Activated B cell treated with CpG ODN at 0.5 μM for 24 hours (primary cell): ENCODE data around the gene LDB1. TPM values are rescaled to one million over a fixed set of nuclear protein-coding genes. Genes with fewer than 3 reads are reported as not detected.

Experiments used
- ATAC-seq: fragments of 200-7000 bp; cut with Tn5 transposase; one replicate; pipeline ENCODE4 v1.10.0; 2021; ENCODE audit warnings: low read depth, mild to moderate bottlenecking, moderate library complexity
- CTCF ChIA-PET: fragments of 350-600 bp; sonication (Branson Sonifier 250); formaldehyde crosslinking; loops from one replicate; lab custom pipeline; 2021; ENCODE audit warnings: antibody characterized with exemption; lab: Charles Lee
- POLR2A ChIA-PET: fragments of 350-600 bp; sonication (Branson Sonifier 250); formaldehyde crosslinking; loops from one replicate; lab custom pipeline; 2021; ENCODE audit warnings: antibody characterized with exemption; lab: Charles Lee
- DNase-seq: peaks from one replicate; pipeline ENCODE4 v3.0.0; 2022
- H3K27ac Mint-ChIP-seq: one replicate; pipeline ENCODE4 v1.8.0; 2020; ENCODE audit warnings: mixed read lengths
- H3K27me3 Mint-ChIP-seq: one replicate; pipeline ENCODE4 v1.8.0; 2021; ENCODE audit warnings: mixed read lengths
- H3K36me3 Mint-ChIP-seq: one replicate; pipeline ENCODE4 v1.8.0; 2021; ENCODE audit warnings: low read depth, mixed read lengths
- H3K4me1 Mint-ChIP-seq: one replicate; pipeline ENCODE4 v1.8.0; 2021; ENCODE audit warnings: mixed read lengths
- H3K4me3 Mint-ChIP-seq: one replicate; pipeline ENCODE4 v1.8.0; 2020; ENCODE audit warnings: mild to moderate bottlenecking, mixed read lengths
- H3K9me3 Mint-ChIP-seq: one replicate; pipeline ENCODE4 v1.8.0; 2020; ENCODE audit warnings: mixed read lengths
- CTCF ChIP-seq: fragments of 200-600 bp; IDR thresholded peaks from one replicate; pipeline ENCODE4 v1.8.0; 2022; ENCODE audit warnings: antibody characterized with exemption, mild to moderate bottlenecking
- intact Hi-C: fragments of 100-400 bp; cut with micrococcal nuclease; formaldehyde crosslinking; loops from one replicate; pipeline ENCODE4 v1.15.1; 2024
- total RNA-seq: library from RNA; stranded (reverse); gene quantifications from 2 replicates; pipeline ENCODE4 v1.2.3, GENCODE V29; 2022

The LDB1 gene
- total RNA-seq, 1 donor from 2014 or later = 61.9 TPM

DNA sequence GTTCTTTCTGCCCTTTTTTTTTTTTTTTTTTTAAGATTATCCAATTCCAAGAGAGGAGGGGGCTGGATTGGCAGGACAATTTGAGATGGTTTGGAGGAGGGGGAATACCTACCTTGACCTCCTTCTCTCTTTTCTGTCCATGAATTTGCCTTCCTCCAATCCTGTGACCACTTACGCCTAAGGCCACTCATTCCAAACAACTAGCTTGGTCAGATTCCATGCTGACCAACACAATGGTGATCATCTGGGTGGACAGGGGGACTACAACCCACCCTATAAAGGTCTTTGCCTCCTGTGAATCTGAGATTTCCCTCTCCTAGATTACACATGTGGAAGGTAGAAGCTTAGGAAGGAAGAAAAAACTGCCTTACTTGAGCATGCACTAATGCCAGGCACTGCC, 2.3 kb upstream of the LDB1 start:
- Mint-ChIP-seq H3K27me3 (no peaks in the 10 kb centered on the region), H3K27ac (no peak overlapping the region), H3K9me3 (no peaks in the 10 kb centered on the region), H3K4me3 (no peak overlapping the region), H3K4me1 (peaks cover 34% of the 10 kb centered on the region), H3K36me3 (peaks cover 2% of the 10 kb centered on the region)
- ATAC-seq (no peak), DNase-seq (no peak)
- CTCF ChIA-PET = interaction anchor here (1.1 to 2.1 kb wide), 2 partner anchors 10 to 282 kb away, joined by 3 to 8 read pairs; partner anchors contain the start of gene PPRC1
- intact Hi-C loops = no loop called here
- TF ChIP-seq CTCF = no peak
- POLR2A ChIA-PET = interaction anchor here (0.8 to 1.3 kb wide), 4 partner anchors 9 to 57 kb away, joined by 4 to 7 read pairs (median 4); partner anchors contain the start of genes NOLC1 and PPRC1

GRCh38 chr10:102121739-102122372, 1.7 kb upstream of the LDB1 start:
- peak overlapping the region; percentile 92 for H3K27ac Mint-ChIP-seq
- H3K9me3 Mint-ChIP-seq = no peaks in the 10 kb centered on the region
- H3K36me3 Mint-ChIP-seq = peaks cover 2% of the 10 kb centered on the region
- no peaks in the 10 kb centered on the region for H3K27me3 Mint-ChIP-seq
- H3K4me3 Mint-ChIP-seq = peak overlapping the region; percentile 94
- ChIA-PET CTCF (interaction anchor here (1.1 to 2.1 kb wide), 2 partner anchors 10 to 281 kb away, joined by 3 to 8 read pairs; partner anchors contain the start of gene PPRC1), POLR2A (interaction anchor here (0.6 to 2.1 kb wide), 7 partner anchors 8 to 738 kb away, joined by 3 to 18 read pairs (median 4); partner anchors contain the start of gene PPRC1)
- TF ChIP-seq CTCF = no peak
- no peak for ATAC-seq
- peaks cover 40% of the 10 kb centered on the region for H3K4me1 Mint-ChIP-seq
- no peak for DNase-seq
- intact Hi-C loops = loop anchor here (2.0 kb wide), 1 partner anchor 299 kb away; the partner anchor contains the start of gene FBXL15

DNA sequence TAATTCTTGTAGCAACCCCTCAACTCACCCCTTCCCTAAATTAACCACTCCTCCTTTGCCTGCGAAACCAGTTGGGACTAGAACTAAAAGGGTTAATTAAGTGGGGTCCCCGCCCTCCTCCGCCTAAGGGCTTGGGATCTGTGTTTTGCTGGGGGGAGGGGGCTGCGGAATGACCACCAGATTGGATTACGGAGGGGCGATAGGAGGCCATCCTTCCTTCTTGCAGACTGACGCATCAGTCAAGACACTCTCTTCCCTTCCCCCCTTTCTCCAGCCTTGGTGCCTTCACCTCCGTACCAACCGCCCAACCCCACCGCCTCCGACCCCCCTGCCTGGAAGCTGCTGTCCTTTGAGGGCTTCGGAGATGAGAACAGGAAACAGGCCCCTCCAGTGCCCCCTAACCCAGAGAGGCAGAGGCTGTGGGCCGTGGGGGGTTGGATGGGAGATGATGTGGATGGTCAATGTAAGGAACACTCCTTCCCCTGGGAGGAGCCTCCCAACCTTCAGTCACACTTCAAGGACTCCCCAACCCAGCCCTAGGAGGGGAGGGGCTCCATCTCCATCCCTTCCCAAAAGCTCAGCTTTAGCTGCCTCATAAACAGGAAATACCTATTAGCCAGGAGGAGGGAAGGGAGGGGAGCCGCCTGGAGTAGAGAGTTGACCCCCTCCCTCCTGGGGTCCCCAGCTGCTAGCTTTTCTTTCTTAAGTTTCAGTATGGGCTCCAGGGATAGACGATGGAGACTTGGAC, 997 bp upstream of the LDB1 start:
- TF ChIP-seq CTCF = no peak
- Mint-ChIP-seq H3K27ac (peak overlapping the region; percentile 92), H3K9me3 (no peaks in the 10 kb centered on the region), H3K4me3 (peak overlapping the region; percentile 94), H3K27me3 (no peaks in the 10 kb centered on the region), H3K36me3 (peaks cover 2% of the 10 kb centered on the region), H3K4me1 (peaks cover 47% of the 10 kb centered on the region)
- DNase-seq (no peak), ATAC-seq (no peak)
- POLR2A ChIA-PET = interaction anchor here (0.6 to 2.1 kb wide), 7 partner anchors 11 to 739 kb away, joined by 3 to 18 read pairs (median 3); partner anchors contain the start of genes NFKB2 and PPRC1
- intact Hi-C loops = loop anchor here (1.0 to 2.0 kb wide), 4 partner anchors 11 to 303 kb away; partner anchors contain the start of genes FBXL15, NOLC1 and OGA
- CTCF ChIA-PET = no interaction called here

DNA sequence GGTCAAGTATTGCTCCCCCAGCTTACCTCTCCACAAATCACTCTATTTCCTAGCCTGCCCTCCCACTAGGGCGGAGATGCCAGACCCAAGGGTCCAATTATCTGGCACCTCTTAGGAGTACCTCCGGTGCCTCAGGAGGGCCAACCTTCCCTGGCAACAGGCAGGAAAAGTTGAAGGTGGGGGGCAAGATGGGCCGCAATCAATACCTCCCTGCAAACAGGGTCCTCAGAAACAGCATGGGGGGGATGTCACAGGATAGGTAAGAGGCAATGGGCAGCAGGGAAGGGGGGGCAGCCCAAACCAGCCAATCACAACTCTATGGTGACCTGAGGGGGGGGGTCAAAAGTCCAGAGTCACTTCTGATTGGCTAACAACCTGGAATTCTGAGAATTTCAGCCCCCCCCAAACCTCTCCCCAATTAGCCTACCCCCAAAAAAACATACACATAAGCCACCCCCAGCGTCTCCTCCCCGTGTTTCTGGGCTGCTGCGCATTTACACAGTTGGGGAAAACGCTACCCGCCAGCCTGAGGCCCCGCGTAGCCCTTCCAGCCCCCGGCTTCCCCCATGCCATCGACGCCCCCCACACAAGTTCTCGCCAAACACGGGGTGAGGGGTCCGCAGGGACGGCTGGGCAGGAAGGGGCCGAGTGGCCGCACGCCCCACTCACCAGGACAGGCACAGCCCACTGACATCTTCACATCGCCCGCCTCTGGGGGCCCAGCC, 589 bp downstream of the LDB1 start:
- ATAC-seq (peak; percentile 9), DNase-seq (peak; percentile 32)
- Mint-ChIP-seq H3K27me3 (no peaks in the 10 kb centered on the region), H3K4me1 (peaks cover 62% of the 10 kb centered on the region), H3K4me3 (peak overlapping the region; percentile 85), H3K9me3 (no peaks in the 10 kb centered on the region), H3K27ac (peak overlapping the region; percentile 94), H3K36me3 (peaks cover 2% of the 10 kb centered on the region)
- intact Hi-C loops = loop anchor here (1.0 to 5.0 kb wide), 7 partner anchors 13 to 523 kb away; partner anchors contain the start of genes FBXL15, HPS6, NOLC1 and NPM3
- ChIA-PET CTCF (interaction anchor here (0.5 to 1.8 kb wide), 3 partner anchors 13 to 305 kb away, joined by 3 to 13 read pairs (median 4); partner anchors contain the start of gene PPRC1), POLR2A (interaction anchor here (0.7 to 2.1 kb wide), 6 partner anchors 9 to 301 kb away, joined by 3 to 18 read pairs (median 7); partner anchors contain the start of genes OGA and PPRC1)
- TF ChIP-seq CTCF = no peak
